Stimulated activated effector memory CD8-positive, alpha-beta T cell treated with anti-CD3 and anti-CD28 coated beads, Interleukin-12 subunit alpha, Interleukin-12 subunit beta, amount 100 ng/mL, for 72 hours (primary cell): Measurements from ENCODE around the gene FCHO1.

Experiments used
- ATAC-seq: fragments of 150-1000 bp; cut with Tn5 transposase; 2 replicates; pipeline ENCODE4 v1.10.0; 2021
- DNase-seq, 2 donors: peaks; one replicate each; pipeline ENCODE4 v3.0.0; 2021 to 2022; ENCODE audit warnings: low spot score in 2 of 2
- H3K27ac Mint-ChIP-seq: one replicate; pipeline ENCODE4 v1.8.0; 2022; ENCODE audit warnings: mild to moderate bottlenecking, mixed read lengths
- H3K36me3 Mint-ChIP-seq: one replicate; pipeline ENCODE4 v1.8.0; 2022; ENCODE audit warnings: mild to moderate bottlenecking, mixed read lengths
- H3K4me1 Mint-ChIP-seq: one replicate; pipeline ENCODE4 v1.8.0; 2022; ENCODE audit warnings: mixed read lengths
- H3K4me3 Mint-ChIP-seq: one replicate; pipeline ENCODE4 v1.8.0; 2022; ENCODE audit warnings: mild to moderate bottlenecking, mixed read lengths
- H3K9me3 Mint-ChIP-seq: one replicate; pipeline ENCODE4 v1.8.0; 2022; ENCODE audit warnings: mixed read lengths

The FCHO1 gene

DNA sequence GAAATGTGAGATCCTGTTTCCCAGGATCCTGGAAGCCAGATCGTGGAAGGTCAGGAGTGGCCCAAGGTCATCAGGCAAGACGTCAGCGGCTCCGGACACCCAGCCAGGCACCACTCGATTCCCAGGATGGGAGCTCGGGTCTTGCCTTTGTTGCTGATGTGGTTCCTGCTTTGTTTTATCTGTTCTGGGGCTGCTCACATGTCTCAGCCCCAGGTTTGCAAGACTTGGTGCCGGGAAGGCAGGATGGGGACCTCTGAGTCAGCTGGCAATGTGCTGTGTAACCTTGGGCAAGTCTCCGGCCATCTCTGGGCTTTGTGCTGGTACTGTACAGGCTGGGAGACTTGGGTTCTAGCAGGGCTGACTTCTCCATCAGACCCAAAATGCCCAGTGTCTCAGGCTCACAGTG, 1.4 kb upstream of the FCHO1 start:
- H3K27ac Mint-ChIP-seq: peak overlapping the region; percentile 98
- peaks cover 20% of the 10 kb centered on the region for H3K36me3 Mint-ChIP-seq
- no peaks in the 10 kb centered on the region for H3K9me3 Mint-ChIP-seq
- ATAC-seq (no peak), DNase-seq (no peak)
- peak overlapping the region; percentile 89 for H3K4me3 Mint-ChIP-seq
- H3K4me1 Mint-ChIP-seq: peaks cover 61% of the 10 kb centered on the region

- H3K9me3 Mint-ChIP-seq: no peaks in the 10 kb centered on the region
- peaks cover 71% of the 10 kb centered on the region for H3K4me1 Mint-ChIP-seq
- peaks cover 35% of the 10 kb centered on the region for H3K36me3 Mint-ChIP-seq
- H3K27ac Mint-ChIP-seq: peak overlapping the region; percentile 98
- ATAC-seq (no peak), DNase-seq (no peak)
- peak overlapping the region; percentile 89 for H3K4me3 Mint-ChIP-seq
These were observed 616 bp downstream of the FCHO1 start for GRCh38 chr19:17751912-17752273.

- peaks cover 66% of the 10 kb centered on the region for H3K4me1 Mint-ChIP-seq
- no peak for DNase-seq
These were observed 1.8 kb downstream of the FCHO1 start for GRCh38 chr19:17752865-17753639.

GRCh38 chr19:17753976-17754375, 2.7 kb downstream of the FCHO1 start:
- DNase-seq (no peak), ATAC-seq (no peak)
- Mint-ChIP-seq H3K4me1 (peaks cover 61% of the 10 kb centered on the region), H3K27ac (peak overlapping the region; percentile 90), H3K4me3 (no peak overlapping the region), H3K9me3 (no peaks in the 10 kb centered on the region), H3K36me3 (peaks cover 53% of the 10 kb centered on the region)

More at GRCh38 chr19:17752865-17753639, 1.8 kb downstream of the FCHO1 start:
- H3K4me3 Mint-ChIP-seq: no peak overlapping the region
- H3K9me3 Mint-ChIP-seq: no peaks in the 10 kb centered on the region
- H3K36me3 Mint-ChIP-seq: peaks cover 47% of the 10 kb centered on the region
- no peak for ATAC-seq
- no peak overlapping the region for H3K27ac Mint-ChIP-seq

- H3K9me3 Mint-ChIP-seq: no peaks in the 10 kb centered on the region
- peak overlapping the region; percentile 90 for H3K27ac Mint-ChIP-seq
- H3K4me3 Mint-ChIP-seq: peak overlapping the region; percentile 15
- ATAC-seq (peak; percentile 11), DNase-seq (no peak)
- peaks cover 61% of the 10 kb centered on the region for H3K36me3 Mint-ChIP-seq
- peaks cover 52% of the 10 kb centered on the region for H3K4me1 Mint-ChIP-seq
These were observed 3.6 kb downstream of the FCHO1 start for GRCh38 chr19:17754634-17755442.

- DNase-seq (no peak), ATAC-seq (no peak)
- no peaks in the 10 kb centered on the region for H3K9me3 Mint-ChIP-seq
- peaks cover 68% of the 10 kb centered on the region for H3K36me3 Mint-ChIP-seq
- peak overlapping the region; percentile 90 for H3K27ac Mint-ChIP-seq
- H3K4me1 Mint-ChIP-seq: peaks cover 49% of the 10 kb centered on the region
- H3K4me3 Mint-ChIP-seq: peak overlapping the region; percentile 15
These were observed 4.2 kb downstream of the FCHO1 start for GRCh38 chr19:17755443-17755890.

GRCh38 chr19:17755977-17756670, 4.8 kb downstream of the FCHO1 start:
- Mint-ChIP-seq H3K27ac (peak overlapping the region; percentile 90), H3K36me3 (peaks cover 72% of the 10 kb centered on the region), H3K4me3 (peak overlapping the region; percentile 26), H3K4me1 (peaks cover 43% of the 10 kb centered on the region), H3K9me3 (no peaks in the 10 kb centered on the region)
- ATAC-seq (no peak), DNase-seq (peak in 1 of 2 donors; percentile 63)

GRCh38 chr19:17757125-17757524, 5.8 kb downstream of the FCHO1 start:
- no peak overlapping the region for H3K27ac Mint-ChIP-seq
- H3K9me3 Mint-ChIP-seq: no peaks in the 10 kb centered on the region
- peaks cover 33% of the 10 kb centered on the region for H3K4me1 Mint-ChIP-seq
- DNase-seq (no peak), ATAC-seq (no peak)
- peaks cover 71% of the 10 kb centered on the region for H3K36me3 Mint-ChIP-seq
- no peak overlapping the region for H3K4me3 Mint-ChIP-seq

GRCh38 chr19:17758515-17758914, 7.2 kb downstream of the FCHO1 start:
- DNase-seq (no peak), ATAC-seq (no peak)
- Mint-ChIP-seq H3K4me1 (peaks cover 33% of the 10 kb centered on the region), H3K27ac (peak overlapping the region; percentile 26), H3K36me3 (peaks cover 85% of the 10 kb centered on the region), H3K9me3 (no peaks in the 10 kb centered on the region), H3K4me3 (no peak overlapping the region)

DNA sequence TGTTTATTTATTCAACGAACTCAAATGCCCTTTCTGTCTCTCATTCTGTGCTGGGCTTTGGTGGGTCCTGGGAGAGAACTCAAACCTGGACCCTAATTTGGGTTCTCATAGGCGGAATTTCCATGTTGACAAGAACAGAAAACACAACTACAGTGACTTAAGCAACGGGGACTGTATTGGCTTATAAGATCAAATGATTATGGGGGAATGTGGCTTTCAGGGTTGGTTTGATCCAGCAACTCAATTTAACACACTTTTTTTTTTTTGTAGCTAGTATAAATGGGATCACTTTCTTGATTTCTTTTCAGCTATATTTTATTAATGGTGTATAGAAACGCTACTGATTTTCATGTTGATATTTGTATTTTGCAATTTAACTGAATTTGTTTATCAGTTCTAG, 9.9 kb downstream of the FCHO1 start:
- Mint-ChIP-seq H3K4me1 (peaks cover 15% of the 10 kb centered on the region), H3K36me3 (peaks cover 94% of the 10 kb centered on the region), H3K9me3 (no peaks in the 10 kb centered on the region), H3K27ac (no peak overlapping the region), H3K4me3 (no peak overlapping the region)
- DNase-seq: no peak
- ATAC-seq: no peak

GRCh38 chr19:17762505-17763229, 11.4 kb downstream of the FCHO1 start:
- H3K9me3 Mint-ChIP-seq: no peaks in the 10 kb centered on the region
- H3K36me3 Mint-ChIP-seq: peaks cover 94% of the 10 kb centered on the region
- DNase-seq: no peak
- H3K4me1 Mint-ChIP-seq: peaks cover 12% of the 10 kb centered on the region
- no peak overlapping the region for H3K4me3 Mint-ChIP-seq
- no peak overlapping the region for H3K27ac Mint-ChIP-seq
- peak; percentile 34 for ATAC-seq

DNA sequence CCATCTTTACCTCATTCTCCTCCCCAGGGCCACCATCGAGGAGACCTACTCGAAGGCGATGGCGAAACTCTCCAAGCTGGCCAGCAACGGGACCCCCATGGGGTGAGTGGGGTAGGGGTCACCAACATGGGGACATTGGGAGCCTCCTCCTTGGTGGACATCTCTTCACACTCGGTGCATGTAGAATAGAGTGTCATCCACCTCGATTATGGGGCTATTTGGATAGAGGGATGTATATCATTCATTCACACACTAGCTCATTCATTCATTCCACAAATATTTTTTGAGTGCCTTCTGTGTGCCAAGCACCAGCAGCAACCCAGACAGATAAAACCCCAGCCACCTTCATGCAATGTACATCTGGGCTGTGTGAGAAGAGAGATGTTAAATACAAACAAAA, 13.1 kb downstream of the FCHO1 start:
- ATAC-seq (no peak), DNase-seq (no peak)
- H3K36me3 Mint-ChIP-seq: peaks cover 97% of the 10 kb centered on the region
- H3K4me1 Mint-ChIP-seq: peaks cover 6% of the 10 kb centered on the region
- H3K9me3 Mint-ChIP-seq: no peaks in the 10 kb centered on the region
- no peak overlapping the region for H3K4me3 Mint-ChIP-seq
- H3K27ac Mint-ChIP-seq: peak overlapping the region; percentile 17

- DNase-seq: no peak
- Mint-ChIP-seq H3K9me3 (no peaks in the 10 kb centered on the region), H3K4me1 (peaks cover 6% of the 10 kb centered on the region), H3K4me3 (no peak overlapping the region), H3K27ac (peak overlapping the region; percentile 17), H3K36me3 (peaks cover 97% of the 10 kb centered on the region)
- peak; percentile 47 for ATAC-seq
These were observed 13.9 kb downstream of the FCHO1 start for GRCh38 chr19:17765069-17765618.

- no peak for DNase-seq
- Mint-ChIP-seq H3K27ac (no peak overlapping the region), H3K36me3 (peaks cover 98% of the 10 kb centered on the region), H3K9me3 (no peaks in the 10 kb centered on the region), H3K4me3 (no peak overlapping the region), H3K4me1 (peaks cover 6% of the 10 kb centered on the region)
- no peak for ATAC-seq
These were observed 15.4 kb downstream of the FCHO1 start for GRCh38 chr19:17766543-17767131.
